Stomach (tissue), 9 donors: ENCODE data around the gene CCDC85A. TPM values are rescaled to one million over a fixed set of nuclear protein-coding genes. Genes with fewer than 3 reads are reported as not detected.

Experiments used
- DNase-seq, 2 donors: peaks; one replicate each; pipeline versions ENCODE4 v3.0.0 to v3.0.0-alpha.2; 2013 to 2019
- H3K27ac ChIP-seq, 5 donors: fragments of 200-600 bp in 4 of 5; sonication (generic) in 4 of 5; one replicate each; pipeline ENCODE4 v1.5.1; 2013 to 2019; ENCODE audit warnings: mild to moderate bottlenecking in 1 of 5, moderate library complexity in 1 of 5
- H3K27me3 ChIP-seq, 3 donors: fragments of 200-600 bp; sonication (generic); one replicate each; pipeline ENCODE4 v1.5.1; 2017 to 2019; ENCODE audit warnings: mixed run types in 1 of 3
- H3K36me3 ChIP-seq, 4 donors: fragments of 200-600 bp; sonication (generic); 1 replicate in 3 of 4; 2 replicates in 1 of 4; pipeline ENCODE4 v1.5.1; 2016 to 2019
- H3K4me1 ChIP-seq, 4 donors: fragments of 200-600 bp; sonication (generic); one replicate each; pipeline ENCODE4 v1.5.1; 2016 to 2019
- H3K4me3 ChIP-seq, 4 donors: fragments of 200-600 bp; sonication (generic) in 3 of 4; one replicate each; pipeline ENCODE4 v1.5.1; 2016 to 2019; ENCODE audit warnings: mild to moderate bottlenecking in 1 of 4
- H3K9me3 ChIP-seq, 4 donors: fragments of 200-600 bp; sonication (generic); one replicate each; pipeline ENCODE4 v1.5.1; 2016 to 2019
- EP300 ChIP-seq: sonication (generic); formaldehyde crosslinking; IDR thresholded peaks from one replicate; pipeline ENCODE4 v1.6.1; 2017; ENCODE audit warnings: antibody characterized with exemption
- POLR2A ChIP-seq, 4 donors: fragments of 450-650 bp; IDR thresholded peaks; one replicate each; pipeline ENCODE4 v1.6.1; 2016; ENCODE audit warnings: antibody characterized with exemption in 4 of 4, control low read depth in 2 of 4, mild to moderate bottlenecking in 1 of 4, moderate library complexity in 1 of 4
- POLR2AphosphoS5 ChIP-seq, 3 donors: sonication (generic); formaldehyde crosslinking; IDR thresholded peaks; one replicate each; pipeline ENCODE4 v1.6.1; 2016; ENCODE audit warnings: antibody characterized with exemption in 3 of 3
- WGBS, 5 donors: extraction: QIAGEN DNeasy Blood & Tissue Kit in 3 of 5; methylation state at CpG; one replicate each; pipeline versions ENCODE4 v1.1.5 to v1.1.7; 2013 to 2018; 5-methylcytosine and 5-hydroxymethylcytosine counted together
- intact Hi-C: fragments of 100-400 bp; cut with DNase I; formaldehyde crosslinking; loops from one replicate; pipeline ENCODE4 v1.15.1; 2023; ENCODE audit warnings: low total_unique reads
- polyA plus RNA-seq, 3 donors: library from polyadenylated mRNA; stranded (reverse); fragments of 200-250 nt; gene quantifications; one replicate each; pipeline ENCODE4 v1.2.3, GENCODE V29; 2013
- total RNA-seq, 5 donors: library from RNA; depleted of rRNA; stranded (reverse); fragments of >200 nt; gene quantifications; one replicate each; pipeline versions ENCODE4 v1.1.0 to v1.2.3, GENCODE V29; 2014 to 2016
- TF ChIP-seq, protein P1 (sequence below), 7 experiments: fragments of 450-650 bp in 4 of 7; fragments of 200-600 bp in 3 of 7; sonication (generic) in 3 of 7; IDR thresholded peaks; one replicate each; pipeline ENCODE4 v1.5.1; 2016 to 2019; ENCODE audit warnings: antibody characterized with exemption in 7 of 7, control low read depth in 2 of 7, mild to moderate bottlenecking in 1 of 7
- donor health status: healthy with polysubstance abuse.
- donor health status: Bipolar disorder and iron deficiency.
- donor health status: healthy.

The CCDC85A gene
- total and polyA plus RNA-seq, 8 donors = 0.10 to 6.4 (median 3.2) TPM; not detected in 1

DNA sequence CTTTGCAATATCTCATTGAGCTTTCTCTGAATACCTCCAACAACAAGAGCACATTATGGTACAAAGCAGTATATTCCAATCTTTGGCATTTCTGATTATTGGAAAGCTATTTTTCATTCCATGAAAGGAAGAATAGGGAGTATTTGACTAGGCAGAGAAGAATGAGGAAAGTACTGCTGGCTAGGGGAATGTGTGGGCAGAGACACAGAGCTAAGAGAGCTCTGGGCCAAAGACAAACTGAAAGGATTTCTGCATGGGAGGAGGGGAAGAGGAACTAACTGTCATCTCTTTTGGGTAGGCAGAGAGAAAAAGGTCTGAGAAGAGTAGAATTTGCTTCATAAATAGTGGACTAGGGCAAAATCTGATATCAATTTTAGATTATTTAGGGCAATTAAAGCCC, 150.8 kb downstream of the CCDC85A start:
- Histone ChIP-seq H3K9me3 (no peaks in the 10 kb centered on the region), H3K27me3 (no peaks in the 10 kb centered on the region), H3K27ac (no peak overlapping the region), H3K4me3 (no peak overlapping the region), H3K36me3 (no peaks in the 10 kb centered on the region), H3K4me1 (no peaks in the 10 kb centered on the region)
- TF ChIP-seq, protein P1, sequence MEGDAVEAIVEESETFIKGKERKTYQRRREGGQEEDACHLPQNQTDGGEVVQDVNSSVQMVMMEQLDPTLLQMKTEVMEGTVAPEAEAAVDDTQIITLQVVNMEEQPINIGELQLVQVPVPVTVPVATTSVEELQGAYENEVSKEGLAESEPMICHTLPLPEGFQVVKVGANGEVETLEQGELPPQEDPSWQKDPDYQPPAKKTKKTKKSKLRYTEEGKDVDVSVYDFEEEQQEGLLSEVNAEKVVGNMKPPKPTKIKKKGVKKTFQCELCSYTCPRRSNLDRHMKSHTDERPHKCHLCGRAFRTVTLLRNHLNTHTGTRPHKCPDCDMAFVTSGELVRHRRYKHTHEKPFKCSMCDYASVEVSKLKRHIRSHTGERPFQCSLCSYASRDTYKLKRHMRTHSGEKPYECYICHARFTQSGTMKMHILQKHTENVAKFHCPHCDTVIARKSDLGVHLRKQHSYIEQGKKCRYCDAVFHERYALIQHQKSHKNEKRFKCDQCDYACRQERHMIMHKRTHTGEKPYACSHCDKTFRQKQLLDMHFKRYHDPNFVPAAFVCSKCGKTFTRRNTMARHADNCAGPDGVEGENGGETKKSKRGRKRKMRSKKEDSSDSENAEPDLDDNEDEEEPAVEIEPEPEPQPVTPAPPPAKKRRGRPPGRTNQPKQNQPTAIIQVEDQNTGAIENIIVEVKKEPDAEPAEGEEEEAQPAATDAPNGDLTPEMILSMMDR (IDR thresholded peaks at IDR 0.05) = no peak
- no peak for TF ChIP-seq EP300
- no peak for TF ChIP-seq POLR2A (IDR thresholded peaks at IDR 0.05)
- TF ChIP-seq POLR2AphosphoS5 (IDR thresholded peaks at IDR 0.05) = no peak
- intact Hi-C loops = no loop called here
- DNase-seq = no peak

GRCh38 chr2:56335101-56335500, 151.3 kb downstream of the CCDC85A start:
- no peak overlapping the region for H3K4me3 ChIP-seq
- H3K9me3 ChIP-seq = no peaks in the 10 kb centered on the region
- no peak for TF ChIP-seq EP300
- TF ChIP-seq POLR2AphosphoS5 (IDR thresholded peaks at IDR 0.05) = no peak
- TF ChIP-seq, protein P1 (IDR thresholded peaks at IDR 0.05) = no peak
- no peak for TF ChIP-seq POLR2A (IDR thresholded peaks at IDR 0.05)
- 88 to 91% (median 89%) methylated on average over 3 of the region's 3 CpGs for WGBS, 5 donors
- H3K4me1 ChIP-seq = no peaks in the 10 kb centered on the region
- H3K36me3 ChIP-seq = no peaks in the 10 kb centered on the region
- H3K27ac ChIP-seq = no peak overlapping the region
- H3K27me3 ChIP-seq = no peaks in the 10 kb centered on the region
- intact Hi-C loops = no loop called here
- peak in 1 of 2 donors; percentile 12 for DNase-seq

DNA sequence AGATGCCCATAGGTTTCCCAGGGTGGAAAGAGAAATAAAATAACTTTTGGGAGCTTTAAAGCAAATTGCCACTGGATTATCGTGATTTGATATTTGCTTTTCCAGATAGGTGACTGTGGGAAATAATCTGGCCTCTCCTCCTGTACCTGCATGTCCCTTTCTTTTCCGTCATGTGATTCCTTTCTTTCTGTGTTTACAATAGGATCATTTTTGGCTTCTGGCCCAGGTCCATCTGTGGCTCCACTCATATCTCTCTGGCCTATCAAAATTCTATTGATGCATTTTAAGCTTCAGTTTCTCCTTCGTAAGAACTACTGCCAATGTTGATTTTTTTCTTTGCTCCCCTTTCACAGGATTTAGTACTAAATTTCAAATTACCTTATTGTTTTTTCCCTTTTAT, 153.6 kb downstream of the CCDC85A start:
- 33 to 50% (median 35%) methylated on average over 3 of the region's 3 CpGs for WGBS, 5 donors
- TF ChIP-seq, protein P1 (IDR thresholded peaks at IDR 0.05) = no peak
- TF ChIP-seq EP300 = no peak
- no peak for TF ChIP-seq POLR2A (IDR thresholded peaks at IDR 0.05)
- peak in 1 of 3 donors; percentile 10 for TF ChIP-seq POLR2AphosphoS5 (IDR thresholded peaks at IDR 0.05)
- intact Hi-C loops = no loop called here
- H3K27me3 ChIP-seq = no peaks in the 10 kb centered on the region
- no peak overlapping the region for H3K4me3 ChIP-seq
- H3K36me3 ChIP-seq = no peaks in the 10 kb centered on the region
- H3K4me1 ChIP-seq = no peaks in the 10 kb centered on the region
- DNase-seq = peak; percentile 40 to 49
- no peak overlapping the region for H3K27ac ChIP-seq
- H3K9me3 ChIP-seq = no peaks in the 10 kb centered on the region

DNA sequence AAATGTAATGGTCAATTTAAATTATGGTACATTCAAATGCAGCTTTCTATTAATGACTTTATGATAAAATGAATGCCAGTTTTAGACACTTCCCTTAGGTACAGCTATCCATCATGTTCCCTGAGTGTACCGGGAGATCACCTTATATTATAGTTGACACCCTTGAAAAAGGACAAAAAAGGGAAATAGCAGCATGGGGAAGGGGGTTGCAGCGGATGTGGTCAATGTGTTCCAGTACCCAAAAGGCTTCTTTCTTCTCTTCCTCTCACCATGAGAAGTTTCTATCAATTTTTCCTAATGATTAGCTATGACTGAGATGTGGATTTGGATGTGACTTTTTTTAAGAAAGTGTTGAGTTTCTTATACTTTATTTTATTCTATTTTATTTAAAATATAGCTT, 154.4 kb downstream of the CCDC85A start:
- Histone ChIP-seq H3K4me3 (no peak overlapping the region), H3K27me3 (no peaks in the 10 kb centered on the region), H3K9me3 (no peaks in the 10 kb centered on the region), H3K36me3 (no peaks in the 10 kb centered on the region), H3K27ac (no peak overlapping the region), H3K4me1 (no peaks in the 10 kb centered on the region)
- no peak for TF ChIP-seq EP300
- TF ChIP-seq POLR2AphosphoS5 (IDR thresholded peaks at IDR 0.05) = no peak
- no peak for TF ChIP-seq POLR2A (IDR thresholded peaks at IDR 0.05)
- TF ChIP-seq, protein P1 (IDR thresholded peaks at IDR 0.05) = no peak
- intact Hi-C loops = no loop called here
- no peak for DNase-seq
- WGBS, 5 donors = 81 to 91% (median 88%) methylated on average over 2 of the region's 2 CpGs
